Common myeloid progenitor, CD34-positive (primary cell): ENCODE results near the gene COL9A3.
A peak's percentile ranks its signal among the peaks of the same experiment; 100 is the strongest.

Experiments used
- CTCF ChIA-PET: fragments of 350-600 bp; sonication (Branson Sonifier 250); formaldehyde crosslinking; loops from one replicate; lab custom pipeline; 2021; ENCODE audit warnings: antibody characterized with exemption; lab: Charles Lee
- POLR2A ChIA-PET: fragments of 350-600 bp; sonication (Branson Sonifier 250); formaldehyde crosslinking; loops from one replicate; lab custom pipeline; 2021; ENCODE audit warnings: antibody characterized with exemption; lab: Charles Lee
- DNase-seq, 3 donors: peaks; one replicate each; pipeline versions ENCODE4 v3.0.0 to v3.0.0-alpha.2; 2013
- H3K27ac ChIP-seq, 2 experiments: 1 replicate in 1 of 2; 2 replicates in 1 of 2; pipeline ENCODE4 v1.7.0; 2013; ENCODE audit warnings: inconsistent platforms in 2 of 2, low read length in 2 of 2, mild to moderate bottlenecking in 2 of 2, low read depth in 1 of 2, moderate library complexity in 1 of 2; ENCODE audit not compliant: severe bottlenecking in 2 of 2, insufficient read depth in 1 of 2, poor library complexity in 1 of 2
- H3K27me3 ChIP-seq, 5 experiments: replicated peaks in 2 of 5; 1 replicate in 3 of 5; 2 replicates in 2 of 5; pipeline versions ENCODE4 v1.6.1 to v1.7.0; 2013; ENCODE audit warnings: low read length in 4 of 5, mild to moderate bottlenecking in 2 of 5, moderate library complexity in 2 of 5, inconsistent platforms in 1 of 5; ENCODE audit not compliant: insufficient read depth in 5 of 5, control insufficient read depth in 4 of 5
- H3K36me3 ChIP-seq, 4 experiments: 1 replicate in 2 of 4; 2 replicates in 2 of 4; pipeline versions ENCODE4 v1.6.1 to v1.7.0; 2013; ENCODE audit warnings: low read length in 3 of 4, control low read depth in 1 of 4, mild to moderate bottlenecking in 1 of 4; ENCODE audit not compliant: control insufficient read depth in 4 of 4, insufficient read depth in 4 of 4
- H3K4me1 ChIP-seq, 4 experiments: 1 replicate in 3 of 4; 2 replicates in 1 of 4; pipeline versions ENCODE4 v1.6.1 to v1.7.1; 2013; ENCODE audit warnings: low read length in 3 of 4, mild to moderate bottlenecking in 3 of 4, control low read depth in 1 of 4, inconsistent platforms in 1 of 4, moderate library complexity in 1 of 4; ENCODE audit not compliant: control insufficient read depth in 4 of 4, insufficient read depth in 4 of 4; ENCODE audit errors: control extremely low read depth in 1 of 4
- H3K4me3 ChIP-seq, 7 experiments: 1 replicate in 4 of 7; 2 replicates in 3 of 7; pipeline versions ENCODE4 v1.5.1 to v1.7.0; 2013; ENCODE audit warnings: mild to moderate bottlenecking in 7 of 7, low read length in 6 of 7, moderate library complexity in 6 of 7, inconsistent platforms in 2 of 7, low read depth in 2 of 7, control low read depth in 1 of 7; ENCODE audit not compliant: insufficient read depth in 4 of 7, control insufficient read depth in 1 of 7; ENCODE audit errors: extremely low read depth in 1 of 7
- H3K9me3 ChIP-seq, 5 experiments: 1 replicate in 4 of 5; 2 replicates in 1 of 5; pipeline versions ENCODE4 v1.6.1 to v1.7.1; 2013; ENCODE audit warnings: low read length in 4 of 5, mild to moderate bottlenecking in 2 of 5, inconsistent platforms in 1 of 5, low read depth in 1 of 5, moderate library complexity in 1 of 5; ENCODE audit not compliant: control insufficient read depth in 4 of 5, insufficient read depth in 2 of 5; ENCODE audit errors: control extremely low read depth in 1 of 5
- WGBS: methylation state at CpG from one replicate; pipeline ENCODE4 v1.1.5; 2013; ENCODE audit not compliant: insufficient coverage; 5-methylcytosine and 5-hydroxymethylcytosine counted together

Gene COL9A3

GRCh38 chr20:62801284-62802010 lies 15.4 kb upstream of the COL9A3 start:
- CTCF ChIA-PET = no interaction called here
- 96% methylated on average over 14 of the region's 15 CpGs for WGBS

DNA sequence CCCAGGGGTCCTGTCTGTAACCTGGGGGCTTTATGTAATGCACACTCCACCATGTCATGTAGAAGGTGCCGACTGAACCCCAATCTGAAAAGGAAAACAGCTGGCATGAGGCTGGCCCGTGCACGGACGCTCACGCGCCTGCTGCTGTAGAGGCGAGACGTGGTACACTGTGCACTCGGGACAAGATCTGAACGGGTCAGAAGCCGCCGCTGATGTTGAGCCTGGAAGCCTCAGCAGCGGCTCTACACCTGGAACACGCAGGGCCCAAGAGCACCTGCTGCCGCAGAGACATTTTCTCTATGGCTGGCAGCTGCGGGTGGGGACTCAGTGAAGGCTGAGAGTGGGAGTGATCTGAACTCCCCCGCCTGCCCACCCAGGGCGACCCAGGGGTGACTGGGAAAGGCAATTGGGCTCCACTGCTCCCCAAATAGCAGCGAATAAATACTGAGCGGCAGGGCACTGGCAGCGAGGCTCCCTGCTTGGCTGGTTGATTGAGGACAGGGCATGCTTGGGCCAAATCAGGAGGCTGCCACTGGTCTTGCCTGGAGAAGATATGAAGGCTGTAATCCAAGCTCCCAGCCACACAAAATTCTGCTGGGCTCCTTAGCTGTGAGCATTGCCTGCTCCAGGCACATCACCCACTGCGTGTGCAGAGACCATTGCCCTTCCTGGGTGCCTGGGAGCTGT lies 14.7 kb upstream of the COL9A3 start:
- H3K4me3 ChIP-seq = no peak overlapping the region
- H3K36me3 ChIP-seq = peaks cover 3 to 48% (median 29%) of the 10 kb centered on the region in 4 experiments
- WGBS = 95% methylated on average over 21 of the region's 22 CpGs
- no peak for DNase-seq
- H3K27me3 ChIP-seq = no peaks in the 10 kb centered on the region
- POLR2A ChIA-PET = no interaction called here
- H3K9me3 ChIP-seq = no peaks in the 10 kb centered on the region
- CTCF ChIA-PET = no interaction called here
- no peak overlapping the region for H3K27ac ChIP-seq
- H3K4me1 ChIP-seq = peaks cover 0 to 42% (median 26%) of the 10 kb centered on the region in 4 experiments

More at GRCh38 chr20:62801284-62802010, 15.4 kb upstream of the COL9A3 start:
- DNase-seq = no peak
- H3K27me3 ChIP-seq = no peaks in the 10 kb centered on the region
- no peak overlapping the region for H3K4me3 ChIP-seq
- POLR2A ChIA-PET = no interaction called here
- peaks cover 0 to 40% (median 26%) of the 10 kb centered on the region in 4 experiments for H3K4me1 ChIP-seq
- H3K36me3 ChIP-seq = peaks cover 3 to 42% (median 29%) of the 10 kb centered on the region in 4 experiments
- no peak overlapping the region for H3K27ac ChIP-seq
- no peaks in the 10 kb centered on the region for H3K9me3 ChIP-seq

GRCh38 chr20:62804021-62804626 lies 12.7 kb upstream of the COL9A3 start:
- DNase-seq = peak; percentile 49 to 71 (median 63)
- 25% methylated on average over 9 of the region's 25 CpGs for WGBS
- Histone ChIP-seq H3K4me1 (peaks cover 0 to 38% (median 23%) of the 10 kb centered on the region in 4 experiments), H3K27ac (no peak overlapping the region), H3K36me3 (peaks cover under 1 to 49% (median 28%) of the 10 kb centered on the region in 4 experiments), H3K27me3 (no peaks in the 10 kb centered on the region), H3K9me3 (no peaks in the 10 kb centered on the region), H3K4me3 (peak overlapping the region; percentile 23 to 92 (median 60))
- ChIA-PET POLR2A (no interaction called here), CTCF (interaction anchor here (1.8 kb wide), 1 partner anchor 11 kb away, joined by 6 read pairs; no protein-coding TSS in a partner anchor)

DNA sequence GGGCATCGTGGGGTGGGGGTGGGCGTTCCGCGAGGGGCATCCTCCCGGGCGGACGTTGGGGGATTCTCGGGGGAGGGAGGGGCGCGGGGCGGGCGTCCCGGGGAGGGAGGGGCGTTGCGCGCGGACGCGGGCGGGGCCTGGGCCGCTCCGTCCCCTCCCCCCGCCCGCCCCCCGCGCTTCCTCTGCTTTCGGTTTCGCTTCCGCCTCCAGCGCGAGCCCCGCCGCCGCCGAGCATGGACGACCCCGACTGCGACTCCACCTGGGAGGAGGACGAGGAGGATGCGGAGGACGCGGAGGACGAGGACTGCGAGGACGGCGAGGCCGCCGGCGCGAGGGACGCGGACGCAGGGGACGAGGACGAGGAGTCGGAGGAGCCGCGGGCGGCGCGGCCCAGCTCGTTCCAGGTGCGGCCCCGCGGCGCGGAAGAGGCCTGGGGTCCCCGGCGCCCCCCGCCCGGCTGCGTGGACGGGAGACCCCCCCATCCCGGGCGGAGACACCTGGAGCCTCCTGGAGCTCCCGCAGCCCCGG lies 12.2 kb upstream of the COL9A3 start, which contains the start of gene OGFR:
Gene OGFR, plus strand, starts transcription at position 209 of the 528 bp plus-strand sequence. Its CDS starts 25 bp downstream, at position 234.
- peaks cover 0 to 38% (median 23%) of the 10 kb centered on the region in 4 experiments for H3K4me1 ChIP-seq
- POLR2A ChIA-PET = no interaction called here
- peaks cover 0 to 49% (median 29%) of the 10 kb centered on the region in 4 experiments for H3K36me3 ChIP-seq
- peak within 1 kb of the TSS in 1 of 2 experiments; percentile 79 for H3K27ac ChIP-seq
- WGBS = 0% methylated on average over 43 of the region's 77 CpGs
- peak; percentile 60 to 81 (median 80) for DNase-seq
- no peaks in the 10 kb centered on the region for H3K9me3 ChIP-seq
- CTCF ChIA-PET = interaction anchor here (1.5 to 1.8 kb wide), 2 partner anchors 10 to 188 kb away, joined by 3 to 6 read pairs; no protein-coding TSS in a partner anchor
- no peaks in the 10 kb centered on the region for H3K27me3 ChIP-seq
- H3K4me3 ChIP-seq = peak within 1 kb of the TSS; percentile 42 to 92 (median 85)

DNA sequence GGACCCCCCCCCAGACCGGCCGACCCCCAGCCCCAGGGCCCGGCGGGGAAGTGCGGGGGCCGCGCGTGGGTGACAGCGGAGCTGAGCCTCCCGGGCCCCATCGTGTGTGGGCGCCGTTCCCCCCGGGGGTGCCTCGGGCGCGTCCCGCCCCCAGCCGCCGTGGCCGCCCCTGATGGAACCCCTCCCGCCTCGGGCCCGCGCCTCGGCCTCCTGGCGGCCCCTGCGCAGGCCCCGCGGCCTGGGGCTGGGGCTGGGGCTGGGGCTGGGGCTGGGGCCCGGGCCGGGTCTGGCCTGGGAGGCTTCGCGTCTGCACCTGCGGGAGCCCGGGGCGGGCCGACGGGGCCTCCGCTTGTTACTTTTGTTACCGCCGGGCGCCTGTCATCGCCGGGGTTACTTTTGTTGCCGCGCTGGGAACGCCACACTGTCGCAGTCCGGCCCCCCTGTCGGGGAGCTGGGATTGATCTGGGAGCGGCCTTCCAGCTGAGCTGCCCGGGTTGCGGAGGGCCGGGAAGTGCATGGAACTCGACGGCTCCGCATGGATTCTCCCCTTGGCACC lies 11.6 kb upstream of the COL9A3 start:
- H3K27me3 ChIP-seq = no peaks in the 10 kb centered on the region
- ChIA-PET POLR2A (interaction anchor here (0.7 kb wide), 1 partner anchor 153 kb away, joined by 3 read pairs; no protein-coding TSS in a partner anchor), CTCF (interaction anchor here (1.2 to 1.8 kb wide), 3 partner anchors 10 to 189 kb away, joined by 3 to 6 read pairs (median 3); no protein-coding TSS in a partner anchor)
- H3K4me3 ChIP-seq = peak overlapping the region; percentile 42 to 92 (median 85)
- no peak for DNase-seq
- H3K9me3 ChIP-seq = no peaks in the 10 kb centered on the region
- H3K4me1 ChIP-seq = peaks cover 0 to 38% (median 23%) of the 10 kb centered on the region in 4 experiments
- peaks cover 2 to 49% (median 27%) of the 10 kb centered on the region in 4 experiments for H3K36me3 ChIP-seq
- H3K27ac ChIP-seq = peak overlapping the region in 1 of 2 experiments; percentile 79
- under 1% methylated on average over 43 of the region's 58 CpGs for WGBS

- no peaks in the 10 kb centered on the region for H3K27me3 ChIP-seq
- peaks cover 0 to 38% (median 23%) of the 10 kb centered on the region in 4 experiments for H3K4me1 ChIP-seq
- peaks cover 3 to 50% (median 28%) of the 10 kb centered on the region in 4 experiments for H3K36me3 ChIP-seq
- 51% methylated on average over 25 of the region's 25 CpGs for WGBS
- no peaks in the 10 kb centered on the region for H3K9me3 ChIP-seq
- ChIA-PET CTCF (interaction anchor here (1.2 to 1.5 kb wide), 2 partner anchors 101 to 189 kb away, joined by 3 read pairs; no protein-coding TSS in a partner anchor), POLR2A (interaction anchor here (0.7 kb wide), 1 partner anchor 154 kb away, joined by 3 read pairs; no protein-coding TSS in a partner anchor)
- H3K27ac ChIP-seq = peak overlapping the region in 1 of 2 experiments; percentile 58
- no peak for DNase-seq
- H3K4me3 ChIP-seq = peak overlapping the region; percentile 42 to 92 (median 85)
Measured at GRCh38 chr20:62805711-62806382, 11.0 kb upstream of the COL9A3 start.
